Keratinocyte (primary cell): ENCODE data around the gene HSD17B4.

Experiments used
- EZH2 ChIP-seq: IDR thresholded peaks from one replicate; pipeline ENCODE4 v1.6.1; 2012; ENCODE audit warnings: inconsistent platforms, mild to moderate bottlenecking, low read length, moderate library complexity
- TF ChIP-seq, protein P1 (sequence below), 3 experiments: IDR thresholded peaks in 1 of 3; conservative IDR thresholded peaks in 1 of 3; optimal IDR thresholded peaks in 1 of 3; 2 replicates in 2 of 3; 3 replicates in 1 of 3; pipeline versions ENCODE3 to v1.5.1; 2011; ENCODE audit warnings: low read length in 3 of 3, mild to moderate bottlenecking in 3 of 3, moderate library complexity in 2 of 3, control low read depth in 1 of 3, inconsistent platforms in 1 of 3; ENCODE audit not compliant: insufficient read depth in 2 of 3; ENCODE audit errors: extremely low read depth in 1 of 3

DNA sequence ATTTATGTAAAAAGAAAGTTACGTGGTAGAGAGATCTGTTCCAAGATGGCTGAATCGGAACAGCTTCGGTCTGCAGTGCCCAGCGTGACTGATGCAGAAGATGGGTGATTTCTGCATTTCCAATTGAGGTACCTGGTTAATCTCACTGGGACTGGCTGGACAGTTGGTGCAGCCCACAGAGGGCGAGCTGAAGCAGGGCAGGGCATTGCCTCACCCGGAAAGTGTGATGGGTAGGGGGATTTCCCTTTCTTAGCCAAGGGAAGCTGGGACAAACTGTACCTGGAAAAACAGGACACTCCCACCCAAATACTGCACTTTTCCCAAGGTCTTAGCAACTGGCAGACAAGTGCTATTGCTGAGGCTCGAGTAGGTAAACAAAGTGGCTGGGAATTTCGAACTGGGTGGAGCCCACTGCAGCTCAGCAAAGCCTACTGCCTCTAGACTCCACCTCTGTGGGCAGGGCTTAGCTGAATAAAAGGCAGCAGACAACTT, 13.1 kb upstream of the HSD17B4 start:
- TF ChIP-seq, protein P1, sequence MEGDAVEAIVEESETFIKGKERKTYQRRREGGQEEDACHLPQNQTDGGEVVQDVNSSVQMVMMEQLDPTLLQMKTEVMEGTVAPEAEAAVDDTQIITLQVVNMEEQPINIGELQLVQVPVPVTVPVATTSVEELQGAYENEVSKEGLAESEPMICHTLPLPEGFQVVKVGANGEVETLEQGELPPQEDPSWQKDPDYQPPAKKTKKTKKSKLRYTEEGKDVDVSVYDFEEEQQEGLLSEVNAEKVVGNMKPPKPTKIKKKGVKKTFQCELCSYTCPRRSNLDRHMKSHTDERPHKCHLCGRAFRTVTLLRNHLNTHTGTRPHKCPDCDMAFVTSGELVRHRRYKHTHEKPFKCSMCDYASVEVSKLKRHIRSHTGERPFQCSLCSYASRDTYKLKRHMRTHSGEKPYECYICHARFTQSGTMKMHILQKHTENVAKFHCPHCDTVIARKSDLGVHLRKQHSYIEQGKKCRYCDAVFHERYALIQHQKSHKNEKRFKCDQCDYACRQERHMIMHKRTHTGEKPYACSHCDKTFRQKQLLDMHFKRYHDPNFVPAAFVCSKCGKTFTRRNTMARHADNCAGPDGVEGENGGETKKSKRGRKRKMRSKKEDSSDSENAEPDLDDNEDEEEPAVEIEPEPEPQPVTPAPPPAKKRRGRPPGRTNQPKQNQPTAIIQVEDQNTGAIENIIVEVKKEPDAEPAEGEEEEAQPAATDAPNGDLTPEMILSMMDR (optimal IDR thresholded peaks at IDR 0.05 in 1 of 3, IDR thresholded peaks at IDR 0.05 in 1 of 3, conservative IDR thresholded peaks at IDR 0.05 in 1 of 3; ENCODE audit: extremely low read depth in 1 of 3, insufficient read depth in 2 of 3, low read length in 3 of 3): no peak
- no peak for TF ChIP-seq EZH2
